Spleen (tissue), 7 donors: ENCODE results near the gene PCED1B.

Source experiments
- CTCF ChIP-seq, 11 experiments: fragments of 200-600 bp in 7 of 11; fragments of 450-650 bp in 4 of 11; sonication (generic) in 4 of 11; IDR thresholded peaks in 8 of 11; conservative IDR thresholded peaks in 3 of 11; 1 replicate in 7 of 11; 2 replicates in 4 of 11; pipeline versions ENCODE4 v1.4.0 to v1.8.0; 2016 to 2021; ENCODE audit warnings: antibody characterized with exemption in 11 of 11, inconsistent platforms in 4 of 11, mild to moderate bottlenecking in 1 of 11
- POLR2A ChIP-seq, 3 donors: fragments of 450-650 bp; IDR thresholded peaks; one replicate each; pipeline ENCODE4 v1.5.1; 2017; ENCODE audit warnings: antibody characterized with exemption in 3 of 3, mild to moderate bottlenecking in 1 of 3
- POLR2AphosphoS5 ChIP-seq, 3 donors: sonication (generic); formaldehyde crosslinking; IDR thresholded peaks; one replicate each; pipeline ENCODE4 v1.5.1; 2017; ENCODE audit warnings: antibody characterized with exemption in 3 of 3
- donor health status: DM: no; HTN: no; CAD: no; lungs with moderate emphysema.
- donor health status: DM: no; HTN: no; CAD: no.
- donor health status: DM: no; HTN: no; CAD: no.

- no peak for TF ChIP-seq CTCF (IDR thresholded peaks at IDR 0.05 in 8 of 11, conservative IDR thresholded peaks at IDR 0.05 in 3 of 11)
- TF ChIP-seq POLR2A (IDR thresholded peaks at IDR 0.05): no peak
- TF ChIP-seq POLR2AphosphoS5 (IDR thresholded peaks at IDR 0.05): no peak
These were observed 46.3 kb upstream of the PCED1B start for GRCh38 chr12:47033081-47033480.
